Erythroblast (primary cell): Measurements from ENCODE around the gene KLF2.

Experiments used
- GATA1 ChIP-seq: IDR thresholded peaks from 2 replicates; pipeline ENCODE4 v1.6.1; 2011; ENCODE audit warnings: low read depth, mild to moderate bottlenecking, control low read depth, low read length, moderate library complexity
- POLR2A ChIP-seq: IDR thresholded peaks from 2 replicates; pipeline ENCODE4 v1.6.1; 2011; ENCODE audit warnings: mild to moderate bottlenecking, low read length

- TF ChIP-seq POLR2A: no peak
- no peak for TF ChIP-seq GATA1
Observed at GRCh38 chr19:16374436-16374835, 49.8 kb downstream of the KLF2 start.
